ENCODE data around the gene PCA3.
"Not testable (repeated sequence)": the region's sequence is repeated elsewhere in the genome, so short reads cannot be mapped to it uniquely, and the experiment has no call there.

PCA3 gene

DNA sequence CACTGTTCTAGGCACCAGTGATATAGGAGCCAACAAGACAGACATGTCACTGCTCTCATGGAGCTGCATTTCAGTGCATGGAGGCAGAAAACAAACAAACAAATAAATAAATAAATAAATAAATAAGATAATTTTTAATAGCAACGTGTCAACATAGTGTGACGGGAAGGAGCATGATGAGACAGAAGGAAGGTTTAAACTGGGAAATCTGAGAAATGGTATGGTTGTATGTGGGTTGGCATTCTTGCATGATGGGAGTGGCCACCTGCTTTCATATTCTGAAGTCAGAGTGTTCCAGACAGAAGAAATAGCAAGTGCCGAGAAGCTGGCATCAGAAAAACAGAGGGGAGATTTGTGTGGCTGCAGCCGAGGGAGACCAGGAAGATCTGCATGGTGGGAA, at the start of gene PCA3:
TSS of gene PCA3 (plus strand) at position 301 of the 400 bp plus-strand sequence.
- DNase-seq: no peak

DNA sequence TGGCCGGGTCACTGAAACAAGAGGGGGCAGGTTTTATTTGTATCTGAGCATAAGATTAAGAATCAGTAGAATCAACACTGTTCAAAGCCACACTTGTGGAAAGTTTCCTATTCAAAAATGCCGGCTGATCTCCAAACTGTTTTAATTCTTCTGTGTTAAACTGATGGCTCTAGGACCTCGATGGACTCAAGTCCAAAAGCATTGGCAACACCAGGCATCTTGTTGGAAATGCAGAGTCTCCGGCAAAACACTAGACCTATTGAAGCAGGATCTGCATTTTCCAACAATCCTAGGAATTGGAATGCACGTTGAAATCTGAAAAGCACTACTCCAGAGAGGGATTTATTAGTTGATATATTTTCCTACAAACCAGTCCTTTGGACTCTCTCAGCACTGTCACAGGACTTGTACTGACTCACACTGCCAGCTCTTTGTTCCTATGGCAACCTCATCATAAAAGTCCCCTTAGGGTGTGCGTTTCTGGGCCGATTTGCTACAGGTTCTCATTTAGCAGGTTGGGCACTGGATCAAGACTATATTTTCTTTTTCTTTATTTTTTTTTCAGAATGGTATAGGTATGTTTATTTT, 48.1 kb upstream of the PCA3 start:
- DNase-seq: peak; percentile 73

DNA sequence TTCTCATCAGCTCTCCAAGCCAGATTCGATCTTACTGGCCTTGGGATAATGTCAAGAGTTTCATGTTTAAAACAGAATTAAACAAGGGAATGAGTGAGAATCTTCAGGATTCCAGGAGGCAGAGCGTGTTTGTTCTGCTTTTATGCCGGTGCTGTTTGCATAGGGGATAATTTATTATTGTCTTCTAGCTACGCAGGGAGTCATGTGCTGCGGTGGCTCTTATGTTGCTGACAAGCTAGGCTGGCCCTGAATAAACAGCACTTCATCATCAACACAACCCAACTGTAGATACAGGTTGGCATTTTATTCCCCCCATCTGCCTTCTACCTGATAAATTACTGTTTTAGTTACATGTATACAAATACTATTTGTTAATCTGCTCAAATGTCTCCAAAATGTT, 47.1 kb upstream of the PCA3 start:
- DNase-seq: peak; percentile 78

DNA sequence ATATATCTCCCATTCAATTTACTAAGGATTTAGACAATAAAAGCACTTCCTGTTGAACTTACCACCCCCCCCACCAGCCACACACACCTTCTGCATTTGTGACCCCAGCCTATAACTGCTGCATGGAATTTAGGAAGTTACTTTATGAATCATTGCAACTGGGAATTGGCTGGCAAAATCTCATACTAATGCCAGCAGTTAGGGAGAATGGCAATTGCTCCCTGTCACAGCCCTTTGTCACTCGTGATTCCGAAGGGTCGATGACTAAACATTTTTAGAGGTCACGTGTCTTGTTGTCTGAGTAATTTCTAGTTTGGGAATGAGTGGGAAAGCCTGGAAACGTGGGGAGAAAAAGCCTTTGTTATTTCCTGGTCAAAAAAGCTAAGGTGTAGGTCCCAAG, 46.6 kb upstream of the PCA3 start:
- peak; percentile 19 for DNase-seq

DNA sequence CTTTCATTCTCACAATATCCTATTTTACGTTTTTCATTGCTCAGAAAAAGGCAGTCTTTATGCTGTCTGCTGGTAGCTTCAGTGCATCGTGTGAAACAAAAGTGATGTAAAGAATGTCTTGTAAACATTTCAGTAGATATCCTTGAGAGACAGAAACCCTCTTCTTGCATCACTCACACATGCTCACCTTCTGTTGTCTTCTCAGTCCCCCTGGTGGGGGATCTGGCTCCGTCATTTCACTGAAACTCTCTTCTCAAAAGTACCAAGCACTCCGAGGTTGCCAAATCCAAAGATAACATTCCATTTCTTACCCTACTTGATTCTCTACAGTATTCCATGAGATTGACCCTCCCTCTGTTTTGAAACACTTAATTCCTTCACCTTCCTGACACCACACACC, 46.1 kb upstream of the PCA3 start:
- no peak for DNase-seq

DNA sequence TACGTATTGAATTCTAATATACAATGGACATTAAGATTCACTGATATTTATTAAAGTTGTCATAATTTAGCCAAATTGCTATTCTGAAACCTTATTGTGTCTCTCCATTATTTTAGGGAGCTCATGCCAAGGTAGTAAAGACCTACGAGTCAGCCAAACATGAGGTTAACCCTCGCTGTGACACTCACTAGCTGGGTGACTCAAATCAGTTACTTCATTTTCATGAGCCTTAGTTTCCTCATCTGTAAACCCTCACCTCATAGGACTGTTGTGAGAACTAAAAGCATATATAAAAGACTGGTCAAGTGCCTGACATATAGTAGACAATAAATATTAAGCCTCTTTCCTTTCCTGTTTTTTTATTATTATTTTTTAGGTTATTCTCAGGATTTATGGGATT, 44.0 kb upstream of the PCA3 start:
- DNase-seq: no peak

DNA sequence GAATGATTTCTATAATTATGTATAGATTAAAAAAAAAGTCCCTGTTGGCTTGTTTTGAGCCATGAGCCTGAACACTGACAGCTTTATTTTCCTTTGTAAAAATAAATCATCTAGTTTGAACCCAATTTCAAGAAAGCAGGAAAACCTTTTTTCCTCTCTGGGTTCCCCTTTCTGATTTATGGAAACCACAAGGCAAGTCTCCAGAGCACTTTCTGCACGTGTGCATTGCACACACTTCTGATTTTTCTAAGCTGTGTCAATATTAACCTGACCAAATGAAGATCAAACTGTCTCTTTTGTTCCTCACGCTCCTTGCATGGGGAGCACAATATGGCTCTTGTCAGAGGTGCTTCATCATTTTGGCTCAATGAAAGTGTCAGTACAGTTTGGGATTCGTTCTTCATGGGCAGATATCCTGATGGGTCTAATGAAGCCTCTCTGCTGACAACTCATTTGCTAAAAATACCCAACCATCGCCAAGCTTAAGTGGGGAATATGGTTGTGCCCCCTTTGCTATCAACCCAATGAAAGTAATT, 39.2 kb upstream of the PCA3 start:
- DNase-seq: peak; percentile 59

DNA sequence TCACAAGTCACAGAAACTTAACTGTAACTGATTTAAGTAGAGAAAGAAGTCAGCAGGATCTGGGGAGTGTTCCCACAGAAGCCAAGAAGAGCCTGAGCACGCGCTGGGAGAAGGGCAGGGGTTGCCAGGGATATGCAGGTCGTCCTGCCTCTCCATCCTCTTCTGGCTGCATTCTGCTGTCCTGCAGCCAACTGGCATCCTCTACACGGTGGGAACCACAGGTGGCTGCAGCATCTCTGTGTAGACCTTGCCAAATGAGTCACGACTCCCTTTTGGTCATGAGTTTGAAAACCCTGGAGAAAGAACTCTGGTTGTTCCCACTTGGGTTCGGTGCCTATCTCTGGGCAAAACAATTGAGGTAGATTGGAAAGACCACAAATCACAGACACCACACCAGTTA, 38.4 kb upstream of the PCA3 start:
- peak; percentile 47 for DNase-seq

DNA sequence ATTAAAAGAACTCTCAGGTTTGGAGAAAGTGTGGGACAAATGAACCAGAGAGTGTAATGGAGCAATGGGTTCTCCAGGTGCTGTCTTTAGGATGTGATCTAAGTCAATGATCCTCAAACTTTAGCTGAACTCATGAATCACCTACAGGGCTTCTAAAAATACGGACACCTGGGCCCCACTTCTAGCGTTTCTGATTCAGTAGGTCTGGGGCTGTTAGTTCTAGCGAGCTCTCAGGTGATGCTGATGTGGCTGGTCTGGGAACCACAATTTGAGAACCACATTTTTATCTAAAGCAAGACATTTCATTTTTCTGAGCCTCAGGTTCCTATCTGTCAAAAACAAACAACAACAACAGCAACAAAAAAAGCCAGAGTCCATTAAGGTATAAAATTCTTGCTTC, 35.1 kb upstream of the PCA3 start:
- no peak for DNase-seq

DNA sequence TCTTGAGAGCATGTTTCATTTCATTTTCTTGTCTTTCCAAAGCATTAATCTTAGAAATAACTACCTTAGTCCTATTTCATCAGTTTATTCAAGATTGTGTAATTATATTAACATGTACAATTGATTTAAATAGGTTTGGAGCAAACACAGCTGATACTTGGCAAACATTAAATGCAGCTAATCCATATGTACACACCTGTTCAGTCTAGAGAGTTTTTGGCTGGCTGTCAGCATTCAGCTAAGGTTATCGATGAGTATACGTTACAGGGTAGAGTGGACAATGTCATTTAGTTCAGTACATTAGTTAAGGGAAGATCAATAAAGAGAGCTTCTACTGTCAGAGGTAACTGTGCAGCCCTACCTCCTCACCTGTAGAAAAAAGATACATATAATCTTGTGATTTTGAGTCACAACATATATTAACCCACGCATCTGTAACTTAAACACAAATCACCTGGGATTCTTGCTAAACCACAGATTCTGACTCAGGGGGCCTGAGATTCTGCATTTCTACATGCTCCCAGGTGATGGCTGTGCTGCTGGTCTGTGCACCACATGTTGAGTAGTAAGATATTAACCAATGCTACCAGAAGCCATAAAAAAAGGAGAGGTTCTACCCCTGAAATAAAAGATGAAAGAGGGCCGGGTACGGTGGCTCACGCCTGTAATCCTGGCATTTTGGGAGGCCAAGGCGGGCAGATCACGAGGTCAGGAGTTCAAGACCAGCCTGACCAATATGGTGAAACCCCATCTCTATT, 34.1 kb upstream of the PCA3 start:
- DNase-seq: peak; percentile 64

DNA sequence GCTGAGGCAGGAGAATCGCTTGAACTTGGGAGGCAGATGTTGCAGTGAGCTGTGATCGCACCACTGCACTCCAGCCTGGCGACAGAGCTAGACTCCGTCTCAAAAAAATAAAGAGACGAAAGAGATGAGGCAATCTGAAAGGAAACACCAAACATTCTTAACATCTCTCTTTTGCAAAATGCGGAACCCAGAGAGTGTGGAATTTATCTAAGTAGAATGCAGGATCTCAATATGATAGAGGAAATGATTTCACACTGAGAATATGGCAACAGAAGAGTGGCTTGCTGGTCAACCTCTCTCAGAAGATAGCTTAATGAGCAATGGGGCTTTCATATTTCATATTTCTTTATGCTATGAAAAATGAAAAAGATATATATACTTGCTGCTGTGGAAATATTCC, 33.4 kb upstream of the PCA3 start:
- no peak for DNase-seq

DNA sequence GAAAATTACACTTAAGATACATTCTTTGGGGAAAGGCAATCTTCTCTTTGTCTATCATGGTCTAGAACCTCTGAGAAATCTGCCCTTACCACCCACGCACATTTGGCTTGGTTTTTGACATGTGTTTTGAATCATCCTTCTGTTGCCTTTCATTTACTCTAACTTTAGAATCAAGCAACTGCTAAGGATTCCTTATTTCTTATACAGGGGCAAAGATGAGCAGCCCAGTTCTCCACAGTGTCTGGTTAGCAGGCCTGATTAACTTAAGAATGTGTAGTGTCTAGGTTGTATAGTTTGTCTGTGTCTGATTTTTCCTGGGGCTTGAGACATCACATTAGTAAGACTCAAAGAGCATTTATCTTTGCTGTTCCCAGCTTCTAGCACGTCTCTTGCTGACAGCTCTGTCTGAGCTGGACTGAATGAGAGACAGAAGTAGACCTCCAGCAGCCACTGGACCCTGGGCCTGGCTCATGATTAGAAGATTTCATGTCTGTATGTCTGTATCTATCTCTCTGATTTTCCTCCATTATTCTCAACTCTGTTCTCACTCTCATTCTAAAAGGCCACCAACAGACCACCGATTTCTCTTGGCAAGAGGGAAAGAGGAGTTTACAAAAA, 31.8 kb upstream of the PCA3 start:
- no peak for DNase-seq

DNA sequence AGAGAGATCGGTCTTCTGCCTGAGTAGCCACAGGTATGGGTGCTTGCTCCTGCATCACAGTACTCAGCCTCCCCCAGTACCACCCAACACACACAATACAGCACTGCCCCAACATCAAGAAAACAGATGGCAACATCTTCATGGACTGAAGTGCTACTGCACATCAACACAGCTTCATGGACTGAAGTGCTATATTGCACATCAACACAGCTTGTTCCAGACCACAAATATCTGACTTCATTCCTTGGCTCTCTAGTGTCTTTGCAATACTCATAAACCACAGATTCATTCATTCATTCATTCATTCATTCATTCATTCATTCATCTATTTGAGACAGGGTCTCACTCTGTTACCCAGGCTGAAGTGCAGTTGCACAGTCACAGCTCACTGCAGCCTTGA, 31.1 kb upstream of the PCA3 start:
- DNase-seq: no peak

DNA sequence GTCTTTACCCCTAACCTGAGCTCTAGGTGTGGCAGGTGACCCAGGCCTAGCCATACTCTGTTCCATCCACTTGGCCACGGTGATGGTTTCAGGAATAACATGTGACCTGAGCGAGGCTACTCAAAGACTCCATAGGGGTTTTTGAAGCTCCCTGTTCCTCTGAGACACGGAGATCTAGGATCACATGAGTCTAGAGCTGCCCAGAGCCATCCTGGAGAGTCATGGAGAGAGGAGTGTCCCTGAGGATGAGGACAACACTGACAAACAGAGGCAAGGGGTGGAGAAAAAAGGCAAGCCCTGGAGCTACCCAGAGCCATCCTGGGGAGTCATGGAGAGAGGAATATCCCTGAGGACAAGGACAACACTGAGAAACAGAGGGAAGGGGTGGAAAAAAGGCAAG, 29.5 kb upstream of the PCA3 start:
- no peak for DNase-seq

DNA sequence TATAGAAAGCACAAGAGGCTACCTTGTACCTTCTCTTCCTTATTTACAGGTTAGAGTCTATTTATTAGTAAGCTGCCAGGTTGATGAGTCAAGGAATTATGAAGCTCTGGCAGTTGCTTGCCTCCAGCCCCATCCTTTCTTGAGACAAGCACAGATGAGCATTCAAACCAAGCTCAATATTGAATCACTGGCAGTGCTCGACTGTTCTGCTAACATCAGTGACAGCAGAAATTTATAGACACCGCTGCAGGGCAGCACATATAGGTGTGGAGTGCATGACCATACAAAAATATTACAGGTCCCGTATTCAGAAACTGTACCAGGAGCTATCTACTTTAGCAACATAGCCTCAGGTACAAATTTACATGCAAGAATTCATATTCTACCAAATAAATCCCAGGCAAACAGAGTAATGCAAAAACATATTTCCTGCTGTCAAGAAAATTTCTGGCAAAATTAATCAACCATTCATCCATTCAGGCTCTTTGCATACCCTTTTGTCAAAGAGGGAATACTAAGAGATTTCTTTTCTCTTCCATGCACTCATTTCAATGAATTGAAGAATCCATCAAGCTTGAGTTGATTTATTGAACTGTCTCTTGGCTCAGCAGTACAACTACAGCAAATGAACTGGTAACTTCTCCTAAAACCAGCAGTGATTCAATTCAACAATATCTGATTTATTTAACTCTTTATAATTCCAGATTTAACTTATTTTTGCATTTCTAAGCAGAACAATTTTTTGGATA, 26.9 kb upstream of the PCA3 start:
- no peak for DNase-seq

DNA sequence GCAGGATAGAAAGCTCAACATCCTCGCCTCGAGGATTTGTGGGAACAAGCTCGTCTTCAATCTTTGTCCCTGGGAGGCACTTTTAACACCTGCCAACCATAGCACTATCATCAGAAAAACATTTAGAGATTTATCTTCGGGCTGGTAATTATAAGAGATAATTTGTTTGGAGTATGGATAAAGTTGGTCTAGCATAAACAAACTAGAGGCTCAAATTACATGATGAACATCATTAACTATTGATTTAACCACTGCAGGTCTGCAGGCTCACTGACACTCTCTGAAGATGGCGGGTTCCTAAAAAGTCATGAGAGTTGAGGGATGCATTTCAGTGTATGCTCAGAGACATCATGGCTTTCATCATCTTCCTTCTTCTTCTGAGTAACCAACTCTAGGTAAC, 25.8 kb upstream of the PCA3 start:
- peak; percentile 81 for DNase-seq

DNA sequence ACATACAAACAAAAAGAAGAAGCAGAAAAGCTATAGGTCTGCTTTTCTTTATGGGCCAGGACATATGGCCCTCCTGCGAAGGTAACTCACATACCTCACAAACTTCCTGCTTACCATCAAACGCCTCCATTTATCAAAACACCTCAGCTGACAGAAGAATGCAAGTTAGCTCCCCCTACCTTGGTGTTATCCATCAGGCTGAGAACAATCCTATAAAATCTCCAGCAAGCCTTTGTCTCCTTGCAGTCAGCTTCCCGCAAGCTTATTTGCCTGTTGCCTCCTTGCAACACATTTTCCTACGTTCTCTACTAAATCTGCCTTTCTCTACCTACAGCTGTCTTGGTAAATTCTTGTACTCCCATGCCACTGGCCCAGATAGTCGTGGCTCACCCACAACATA, 22.7 kb upstream of the PCA3 start:
- no peak for DNase-seq

DNA sequence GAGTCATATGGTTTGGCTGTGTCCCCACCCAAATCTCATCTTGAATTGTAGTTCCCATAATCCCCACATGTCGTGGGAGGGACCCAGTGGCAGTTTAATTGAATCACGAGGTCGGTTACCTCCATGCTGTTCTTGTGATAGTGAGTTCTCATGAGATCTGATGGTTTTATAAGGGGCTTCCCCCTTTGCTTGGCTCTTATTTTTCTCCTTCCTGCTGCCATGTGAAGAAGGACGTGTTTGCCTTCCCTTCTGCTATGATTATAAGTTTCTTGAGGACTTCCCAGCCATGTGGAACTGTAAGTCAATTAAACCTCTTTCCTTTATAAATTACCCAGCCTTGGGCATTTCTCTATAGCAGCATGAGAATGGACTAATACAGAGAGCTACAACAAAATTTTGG, 21.3 kb upstream of the PCA3 start:
- not testable (repeated sequence) for DNase-seq

DNA sequence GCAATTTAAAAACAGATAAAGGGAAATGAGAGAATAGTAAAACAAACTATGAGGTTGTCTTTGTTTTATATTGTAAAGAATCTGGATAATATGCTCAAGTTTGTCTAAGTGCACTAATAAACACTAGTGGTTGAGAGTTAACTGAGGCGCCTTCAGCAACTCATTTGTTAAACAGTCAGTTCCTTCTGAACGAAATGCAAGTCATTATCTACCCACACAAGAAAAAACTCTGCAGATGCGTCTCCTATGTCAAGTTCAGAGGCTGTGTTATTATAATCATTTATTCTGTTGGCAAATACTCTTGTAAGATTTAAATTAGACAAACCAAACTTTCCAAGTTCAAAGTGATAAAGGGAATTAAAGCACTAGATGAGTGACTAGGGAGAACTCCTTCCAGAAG, 20.3 kb upstream of the PCA3 start:
- no peak for DNase-seq

DNA sequence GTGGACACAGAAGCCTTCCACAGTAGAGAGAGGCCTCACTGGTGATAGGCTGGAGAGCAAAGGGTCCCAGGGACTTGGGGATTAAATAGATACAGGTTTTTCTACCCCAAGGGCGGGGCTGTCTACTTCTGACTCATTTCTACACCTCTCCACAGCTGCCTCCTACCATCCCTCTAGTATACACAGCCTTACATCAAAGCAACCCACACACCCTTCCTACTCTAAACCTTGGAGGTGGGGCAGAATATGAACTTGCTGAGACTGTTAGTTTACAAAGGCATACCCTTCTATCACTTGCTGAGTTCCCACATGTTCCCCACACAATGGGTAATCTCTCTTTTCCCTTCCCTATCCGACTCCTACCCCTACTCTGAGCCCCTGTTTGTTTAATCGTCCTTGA, 19.9 kb upstream of the PCA3 start:
- DNase-seq: no peak

DNA sequence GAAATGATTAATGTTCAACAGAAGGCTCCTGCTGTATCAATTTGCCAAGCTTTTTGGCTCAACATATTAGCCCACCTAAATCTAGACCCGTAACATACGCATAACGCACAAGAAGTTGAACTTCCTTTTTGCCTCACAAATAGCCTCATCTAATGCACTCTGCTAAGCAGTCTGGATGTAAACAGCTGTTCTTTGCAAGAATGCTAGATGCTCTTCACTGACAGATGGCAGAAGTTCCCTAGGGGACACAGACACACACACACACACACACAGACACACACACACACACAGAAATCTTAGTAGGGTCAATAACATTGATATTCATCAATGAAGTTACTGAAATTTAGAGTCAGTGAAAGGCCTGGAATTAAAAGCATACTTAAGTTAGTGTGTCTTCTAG, 13.2 kb upstream of the PCA3 start:
- no peak for DNase-seq

DNA sequence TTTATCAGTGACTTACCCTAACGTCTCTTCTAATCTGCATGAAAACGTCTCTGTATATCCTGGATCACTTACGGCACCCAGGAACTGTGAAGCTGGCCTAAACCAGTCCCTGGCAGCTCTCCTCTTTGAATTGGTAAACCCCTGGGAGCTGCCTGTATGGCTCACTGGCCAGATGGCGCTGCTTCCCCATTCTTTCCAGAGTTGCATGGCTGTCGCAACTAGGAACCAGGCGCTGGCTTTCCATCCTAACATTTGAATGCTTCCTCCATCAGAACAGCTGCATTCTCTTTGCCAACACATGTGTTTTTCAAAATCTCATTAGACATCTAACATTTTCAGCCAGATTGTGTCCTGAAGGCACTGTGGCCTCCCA, 8.0 kb upstream of the PCA3 start:
- DNase-seq: peak; percentile 17

DNA sequence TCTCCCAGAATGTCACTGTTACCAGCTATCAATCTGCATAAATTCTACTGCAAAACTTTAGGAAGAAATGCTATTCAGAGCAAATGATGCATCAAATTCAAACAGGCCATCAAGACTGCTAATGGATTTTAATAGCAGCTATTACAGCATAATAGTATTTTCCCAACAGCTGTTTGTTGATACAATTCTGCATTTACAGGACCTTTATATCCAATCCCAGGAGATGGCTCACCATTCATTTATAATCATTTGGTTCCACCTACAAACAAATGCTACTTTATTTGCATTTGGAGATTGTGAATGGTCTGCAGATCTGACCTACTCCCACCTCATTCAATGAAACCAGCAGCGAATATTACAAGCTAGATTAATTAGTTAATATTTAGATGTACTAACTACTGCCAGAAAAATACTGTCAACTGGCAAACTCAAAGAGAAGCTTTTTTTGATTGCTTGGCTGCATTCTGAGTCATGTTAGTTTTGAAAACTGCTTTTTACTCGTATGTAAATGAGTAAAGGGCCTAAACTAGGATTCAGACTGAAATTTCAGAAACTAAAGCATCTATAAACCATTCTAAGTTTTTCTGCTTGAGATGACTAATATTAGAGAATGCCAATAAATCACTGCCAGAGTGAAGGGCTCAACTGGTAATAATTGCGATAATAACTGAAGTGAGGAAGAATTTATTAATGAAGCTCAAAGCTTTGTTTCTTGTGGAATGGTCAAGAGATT, 7.1 kb upstream of the PCA3 start:
- DNase-seq: peak; percentile 66
